MCF 10A (cell line): ENCODE measurements around the gene CABP1. TPM values are rescaled to one million over a fixed set of nuclear protein-coding genes. Genes with fewer than 3 reads are reported as not detected.

Experiments
- BruUV-seq: library from RNA; stranded (reverse); fragments of 400-500 nt; replicated peaks from 2 replicates; lab custom pipeline; 2021; lab: Mats Ljungman, UMichigan
- CTCF ChIA-PET: fragments of 300-600 bp; sonication (Branson Sonifier 250); formaldehyde crosslinking; extraction: SDS; loops from one replicate; lab custom pipeline; 2021; ENCODE audit warnings: antibody characterized with exemption, inconsistent platforms; lab: Yijun Ruan, JAX
- POLR2A ChIA-PET: fragments of 300-600, 350-650 bp; sonication (Branson Sonifier 250); formaldehyde crosslinking; extraction: SDS; loops from one replicate; lab custom pipeline; 2020; ENCODE audit warnings: antibody characterized with exemption, inconsistent platforms; lab: Yijun Ruan, JAX
- DNase-seq: peaks from one replicate; pipeline ENCODE4 v3.0.0-alpha.2; 2018; ENCODE audit not compliant: unreplicated experiment
- H3K27ac Mint-ChIP-seq: one replicate; pipeline ENCODE4 v1.8.0; 2022; ENCODE audit warnings: mild to moderate bottlenecking, low read depth, mixed read lengths; ENCODE audit not compliant: unreplicated experiment
- H3K27me3 Mint-ChIP-seq: one replicate; pipeline ENCODE4 v1.8.0; 2022; ENCODE audit warnings: mixed read lengths; ENCODE audit not compliant: insufficient read depth, unreplicated experiment
- H3K36me3 Mint-ChIP-seq: one replicate; pipeline ENCODE4 v1.8.0; 2022; ENCODE audit warnings: mild to moderate bottlenecking, moderate library complexity, mixed read lengths; ENCODE audit not compliant: insufficient read depth, unreplicated experiment
- H3K4me1 Mint-ChIP-seq: one replicate; pipeline ENCODE4 v1.8.0; 2022; ENCODE audit warnings: mixed read lengths; ENCODE audit not compliant: insufficient read depth, unreplicated experiment
- H3K4me3 Mint-ChIP-seq: one replicate; pipeline ENCODE4 v1.8.0; 2022; ENCODE audit warnings: mild to moderate bottlenecking, moderate library complexity, mixed read lengths; ENCODE audit not compliant: unreplicated experiment
- H3K9me3 Mint-ChIP-seq: one replicate; pipeline ENCODE4 v1.8.0; 2022; ENCODE audit warnings: mixed read lengths; ENCODE audit not compliant: unreplicated experiment
- CTCF ChIP-seq: fragments of 200-600 bp; IDR thresholded peaks from one replicate; pipeline ENCODE4 v1.8.0; 2022; ENCODE audit warnings: antibody characterized with exemption, mild to moderate bottlenecking; ENCODE audit not compliant: unreplicated experiment
- intact Hi-C: fragments of 100-400 bp; cut with micrococcal nuclease; formaldehyde crosslinking; loops from 2 replicates; pipeline ENCODE4 v1.14.1; 2022
- total RNA-seq: library from RNA; stranded (reverse); gene quantifications from 2 replicates; pipeline ENCODE4 v1.2.3, GENCODE V29; 2022

Gene CABP1
- total RNA-seq, 1 experiment from 2014 or later: not detected

GRCh38 chr12:120596901-120597300, 43.5 kb upstream of the CABP1 start:
- Mint-ChIP-seq H3K4me3 (no peak overlapping the region), H3K27ac (no peak overlapping the region)

GRCh38 chr12:120597861-120598260, 42.6 kb upstream of the CABP1 start:
- Mint-ChIP-seq H3K4me1 (no peaks in the 10 kb centered on the region), H3K4me3 (no peak overlapping the region), H3K27ac (no peak overlapping the region), H3K27me3 (peaks cover 11% of the 10 kb centered on the region), H3K9me3 (no peaks in the 10 kb centered on the region), H3K36me3 (no peaks in the 10 kb centered on the region)
- TF ChIP-seq CTCF: no peak
- BruUV-seq: no TSS peak
- ChIA-PET POLR2A (no interaction called here), CTCF (interaction anchor here (0.5 to 1.2 kb wide), 3 partner anchors 51 to 1713 kb away, joined by 3 to 4 read pairs (median 4); no protein-coding TSS in a partner anchor)
- no peak for DNase-seq
- intact Hi-C loops: loop anchor here (5.0 kb wide), 1 partner anchor 39 kb away; no protein-coding TSS in a partner anchor

More at GRCh38 chr12:120596901-120597300, 43.5 kb upstream of the CABP1 start:
- DNase-seq: no peak
- BruUV-seq: no TSS peak
- Mint-ChIP-seq H3K4me1 (no peaks in the 10 kb centered on the region), H3K27me3 (peaks cover 11% of the 10 kb centered on the region), H3K9me3 (no peaks in the 10 kb centered on the region), H3K36me3 (no peaks in the 10 kb centered on the region)
- CTCF ChIA-PET: interaction anchor here (0.6 kb wide), 1 partner anchor 158 kb away, joined by 4 read pairs; no protein-coding TSS in a partner anchor
- POLR2A ChIA-PET: no interaction called here
- intact Hi-C loops: loop anchor here (5.0 kb wide), 1 partner anchor 40 kb away; no protein-coding TSS in a partner anchor
- no peak for TF ChIP-seq CTCF

- Mint-ChIP-seq H3K36me3 (no peaks in the 10 kb centered on the region), H3K27ac (no peak overlapping the region), H3K4me1 (no peaks in the 10 kb centered on the region), H3K4me3 (no peak overlapping the region), H3K9me3 (no peaks in the 10 kb centered on the region), H3K27me3 (peaks cover 11% of the 10 kb centered on the region)
- intact Hi-C loops: loop anchor here (5.0 kb wide), 1 partner anchor 38 kb away; no protein-coding TSS in a partner anchor
- POLR2A ChIA-PET: no interaction called here
- peak; percentile 61 for DNase-seq
- TF ChIP-seq CTCF: no peak
- CTCF ChIA-PET: interaction anchor here (1.0 to 1.2 kb wide), 3 partner anchors 50 to 412 kb away, joined by 3 to 4 read pairs (median 4); no protein-coding TSS in a partner anchor
- no TSS peak for BruUV-seq
These were observed 41.6 kb upstream of the CABP1 start for GRCh38 chr12:120598674-120599463.
